DMS153 treated with DMSO at 0.1 percent for 48 hours (cell line): ENCODE data around the gene LYPD4.

Source experiments
- DNase-seq: peaks from one replicate; lab custom pipeline; 2025; ENCODE audit not compliant: unreplicated experiment; lab: John Stamatoyannopoulos, UW

LYPD4 gene

GRCh38 chr19:41853344-41853743 is 8.9 kb upstream of the LYPD4 start:
- DNase-seq: no peak

GRCh38 chr19:41851456-41851855 is 7.0 kb upstream of the LYPD4 start:
- no peak for DNase-seq

GRCh38 chr19:41850381-41850780 is 5.9 kb upstream of the LYPD4 start:
- DNase-seq: no peak

- DNase-seq: no peak
These were observed 4.6 kb upstream of the LYPD4 start for GRCh38 chr19:41849067-41849466.

GRCh38 chr19:41848666-41849065 is 4.2 kb upstream of the LYPD4 start:
- no peak for DNase-seq

GRCh38 chr19:41847351-41848105 is 3.0 kb upstream of the LYPD4 start:
- no peak for DNase-seq

- DNase-seq: no peak
These were observed 638 bp upstream of the LYPD4 start for GRCh38 chr19:41845051-41845590.

GRCh38 chr19:41845001-41845050 is 343 bp upstream of the LYPD4 start, which contains the start of gene DMRTC2:
Gene DMRTC2, plus strand, starts transcription at chr19:41845042. Its CDS starts 2,387 bp downstream, at chr19:41847429.
- DNase-seq: no peak

- no peak for DNase-seq
These were observed 1.1 kb downstream of the LYPD4 start for GRCh38 chr19:41843371-41843770.

- no peak for DNase-seq
These were observed 5.3 kb downstream of the LYPD4 start for GRCh38 chr19:41839211-41839610.

- DNase-seq: no peak
These were observed 6.3 kb downstream of the LYPD4 start for GRCh38 chr19:41837981-41838708.

GRCh38 chr19:41821003-41821735 is 23.3 kb downstream of the LYPD4 start:
- peak; percentile 85 for DNase-seq

- no peak for DNase-seq
These were observed 27.7 kb downstream of the LYPD4 start for GRCh38 chr19:41816761-41817160.

GRCh38 chr19:41815301-41815700 is 29.2 kb downstream of the LYPD4 start:
- DNase-seq: no peak

- no peak for DNase-seq
These were observed 30.6 kb downstream of the LYPD4 start for GRCh38 chr19:41813911-41814310.

GRCh38 chr19:41811981-41812380 is 32.5 kb downstream of the LYPD4 start:
- DNase-seq: no peak

- no peak for DNase-seq
These were observed 33.4 kb downstream of the LYPD4 start for GRCh38 chr19:41811036-41811435.

GRCh38 chr19:41810301-41810700 is 34.2 kb downstream of the LYPD4 start:
- no peak for DNase-seq

- DNase-seq: no peak
These were observed 35.6 kb downstream of the LYPD4 start for GRCh38 chr19:41808663-41809566.

GRCh38 chr19:41807176-41807575 is 37.3 kb downstream of the LYPD4 start:
- DNase-seq: no peak

GRCh38 chr19:41804336-41804735 is 40.1 kb downstream of the LYPD4 start:
- no peak for DNase-seq
